ENCODE results near the gene ERBIN.

GRCh38 chr5:65987982-65988381 lies 61.6 kb downstream of the ERBIN start:
- TF ChIP-seq POLR2A (IDR thresholded peaks at IDR 0.05) (no peak), CTCF (IDR thresholded peaks at IDR 0.05) (no peak)

Data from thyroid gland (tissue), 4 donors.